Measurements from ENCODE around the gene SKI. TPM values are rescaled to one million over a fixed set of nuclear protein-coding genes. Genes with fewer than 3 reads are reported as not detected.

The SKI gene
- total and polyA plus RNA-seq, 9 of the 15 experiments (the other 6 are each of a cell fraction or from before 2014, with no cell fraction given) = 0.10 to 60.5 (median 4.6) TPM

- TF ChIP-seq, protein P1, sequence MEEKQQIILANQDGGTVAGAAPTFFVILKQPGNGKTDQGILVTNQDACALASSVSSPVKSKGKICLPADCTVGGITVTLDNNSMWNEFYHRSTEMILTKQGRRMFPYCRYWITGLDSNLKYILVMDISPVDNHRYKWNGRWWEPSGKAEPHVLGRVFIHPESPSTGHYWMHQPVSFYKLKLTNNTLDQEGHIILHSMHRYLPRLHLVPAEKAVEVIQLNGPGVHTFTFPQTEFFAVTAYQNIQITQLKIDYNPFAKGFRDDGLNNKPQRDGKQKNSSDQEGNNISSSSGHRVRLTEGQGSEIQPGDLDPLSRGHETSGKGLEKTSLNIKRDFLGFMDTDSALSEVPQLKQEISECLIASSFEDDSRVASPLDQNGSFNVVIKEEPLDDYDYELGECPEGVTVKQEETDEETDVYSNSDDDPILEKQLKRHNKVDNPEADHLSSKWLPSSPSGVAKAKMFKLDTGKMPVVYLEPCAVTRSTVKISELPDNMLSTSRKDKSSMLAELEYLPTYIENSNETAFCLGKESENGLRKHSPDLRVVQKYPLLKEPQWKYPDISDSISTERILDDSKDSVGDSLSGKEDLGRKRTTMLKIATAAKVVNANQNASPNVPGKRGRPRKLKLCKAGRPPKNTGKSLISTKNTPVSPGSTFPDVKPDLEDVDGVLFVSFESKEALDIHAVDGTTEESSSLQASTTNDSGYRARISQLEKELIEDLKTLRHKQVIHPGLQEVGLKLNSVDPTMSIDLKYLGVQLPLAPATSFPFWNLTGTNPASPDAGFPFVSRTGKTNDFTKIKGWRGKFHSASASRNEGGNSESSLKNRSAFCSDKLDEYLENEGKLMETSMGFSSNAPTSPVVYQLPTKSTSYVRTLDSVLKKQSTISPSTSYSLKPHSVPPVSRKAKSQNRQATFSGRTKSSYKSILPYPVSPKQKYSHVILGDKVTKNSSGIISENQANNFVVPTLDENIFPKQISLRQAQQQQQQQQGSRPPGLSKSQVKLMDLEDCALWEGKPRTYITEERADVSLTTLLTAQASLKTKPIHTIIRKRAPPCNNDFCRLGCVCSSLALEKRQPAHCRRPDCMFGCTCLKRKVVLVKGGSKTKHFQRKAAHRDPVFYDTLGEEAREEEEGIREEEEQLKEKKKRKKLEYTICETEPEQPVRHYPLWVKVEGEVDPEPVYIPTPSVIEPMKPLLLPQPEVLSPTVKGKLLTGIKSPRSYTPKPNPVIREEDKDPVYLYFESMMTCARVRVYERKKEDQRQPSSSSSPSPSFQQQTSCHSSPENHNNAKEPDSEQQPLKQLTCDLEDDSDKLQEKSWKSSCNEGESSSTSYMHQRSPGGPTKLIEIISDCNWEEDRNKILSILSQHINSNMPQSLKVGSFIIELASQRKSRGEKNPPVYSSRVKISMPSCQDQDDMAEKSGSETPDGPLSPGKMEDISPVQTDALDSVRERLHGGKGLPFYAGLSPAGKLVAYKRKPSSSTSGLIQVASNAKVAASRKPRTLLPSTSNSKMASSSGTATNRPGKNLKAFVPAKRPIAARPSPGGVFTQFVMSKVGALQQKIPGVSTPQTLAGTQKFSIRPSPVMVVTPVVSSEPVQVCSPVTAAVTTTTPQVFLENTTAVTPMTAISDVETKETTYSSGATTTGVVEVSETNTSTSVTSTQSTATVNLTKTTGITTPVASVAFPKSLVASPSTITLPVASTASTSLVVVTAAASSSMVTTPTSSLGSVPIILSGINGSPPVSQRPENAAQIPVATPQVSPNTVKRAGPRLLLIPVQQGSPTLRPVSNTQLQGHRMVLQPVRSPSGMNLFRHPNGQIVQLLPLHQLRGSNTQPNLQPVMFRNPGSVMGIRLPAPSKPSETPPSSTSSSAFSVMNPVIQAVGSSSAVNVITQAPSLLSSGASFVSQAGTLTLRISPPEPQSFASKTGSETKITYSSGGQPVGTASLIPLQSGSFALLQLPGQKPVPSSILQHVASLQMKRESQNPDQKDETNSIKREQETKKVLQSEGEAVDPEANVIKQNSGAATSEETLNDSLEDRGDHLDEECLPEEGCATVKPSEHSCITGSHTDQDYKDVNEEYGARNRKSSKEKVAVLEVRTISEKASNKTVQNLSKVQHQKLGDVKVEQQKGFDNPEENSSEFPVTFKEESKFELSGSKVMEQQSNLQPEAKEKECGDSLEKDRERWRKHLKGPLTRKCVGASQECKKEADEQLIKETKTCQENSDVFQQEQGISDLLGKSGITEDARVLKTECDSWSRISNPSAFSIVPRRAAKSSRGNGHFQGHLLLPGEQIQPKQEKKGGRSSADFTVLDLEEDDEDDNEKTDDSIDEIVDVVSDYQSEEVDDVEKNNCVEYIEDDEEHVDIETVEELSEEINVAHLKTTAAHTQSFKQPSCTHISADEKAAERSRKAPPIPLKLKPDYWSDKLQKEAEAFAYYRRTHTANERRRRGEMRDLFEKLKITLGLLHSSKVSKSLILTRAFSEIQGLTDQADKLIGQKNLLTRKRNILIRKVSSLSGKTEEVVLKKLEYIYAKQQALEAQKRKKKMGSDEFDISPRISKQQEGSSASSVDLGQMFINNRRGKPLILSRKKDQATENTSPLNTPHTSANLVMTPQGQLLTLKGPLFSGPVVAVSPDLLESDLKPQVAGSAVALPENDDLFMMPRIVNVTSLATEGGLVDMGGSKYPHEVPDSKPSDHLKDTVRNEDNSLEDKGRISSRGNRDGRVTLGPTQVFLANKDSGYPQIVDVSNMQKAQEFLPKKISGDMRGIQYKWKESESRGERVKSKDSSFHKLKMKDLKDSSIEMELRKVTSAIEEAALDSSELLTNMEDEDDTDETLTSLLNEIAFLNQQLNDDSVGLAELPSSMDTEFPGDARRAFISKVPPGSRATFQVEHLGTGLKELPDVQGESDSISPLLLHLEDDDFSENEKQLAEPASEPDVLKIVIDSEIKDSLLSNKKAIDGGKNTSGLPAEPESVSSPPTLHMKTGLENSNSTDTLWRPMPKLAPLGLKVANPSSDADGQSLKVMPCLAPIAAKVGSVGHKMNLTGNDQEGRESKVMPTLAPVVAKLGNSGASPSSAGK (IDR thresholded peaks at IDR 0.05) = peak; percentile 87
- TF ChIP-seq RAD51 (IDR thresholded peaks at IDR 0.05; ENCODE audit: borderline replicate concordance, low read depth) (peak; percentile 79), POLR2H (tag; IDR thresholded peaks at IDR 0.05; ENCODE audit: low read depth) (no peak), ZBTB34 (CRISPR knock-in tag; IDR thresholded peaks at IDR 0.05) (no peak), ZNF197 (CRISPR knock-in tag; IDR thresholded peaks at IDR 0.05; ENCODE audit: low read depth) (no peak), BHLHE40 (IDR thresholded peaks at IDR 0.05; ENCODE audit: low read length) (peak; percentile 69), ZBTB5 (IDR thresholded peaks at IDR 0.05) (0 out of 2 replicates have a peak, but pooled peaks have one; percentile 12), CBFB (CRISPR knock-in tag; IDR thresholded peaks at IDR 0.05) (0 out of 2 replicates have a peak, but pooled peaks have one; percentile 16), MTA2 (IDR thresholded peaks at IDR 0.05; ENCODE audit: low read depth) (0 out of 2 replicates have a peak, but pooled peaks have one; percentile 12), MCM3 (IDR thresholded peaks at IDR 0.05) (no peak), NFRKB (IDR thresholded peaks at IDR 0.05; ENCODE audit: low read depth) (peak; percentile 38; the same call in 1 of the 2 replicates), ELF4 (CRISPR knock-in tag; IDR thresholded peaks at IDR 0.05) (0 out of 2 replicates have a peak, but pooled peaks have one; percentile 62), CBFA2T3 (IDR thresholded peaks at IDR 0.05) (0 out of 2 replicates have a peak, but pooled peaks have one; percentile 9)
Measured at GRCh38 chr1:2179283-2180013, 48.7 kb upstream of the SKI start (continued).

Data from K562 (cell line).